22Rv1 (cell line): ENCODE measurements around the gene XRN1.
"Not testable (repeated sequence)": the region's sequence is repeated elsewhere in the genome, so short reads cannot be mapped to it uniquely, and the experiment has no call there.

Source experiments
- H3K27ac ChIP-seq: fragments of 450-650 bp; 2 replicates; pipeline ENCODE4 v1.5.1; 2017
- CTCF ChIP-seq: fragments of 450-650 bp; IDR thresholded peaks from 2 replicates; pipeline ENCODE4 v1.5.1; 2017; ENCODE audit warnings: mild to moderate bottlenecking
- ZFX ChIP-seq: fragments of 450-650 bp; IDR thresholded peaks from 2 replicates; pipeline ENCODE4 v1.6.1; 2017; ENCODE audit warnings: antibody characterized with exemption, borderline replicate concordance

The XRN1 gene

GRCh38 chr3:142433110-142433509 is 14.7 kb downstream of the XRN1 start:
- no peak for TF ChIP-seq CTCF
- no peak for TF ChIP-seq ZFX
- no peak overlapping the region for H3K27ac ChIP-seq

GRCh38 chr3:142429582-142429981 is 18.3 kb downstream of the XRN1 start:
- TF ChIP-seq ZFX (no peak), CTCF (no peak)

GRCh38 chr3:142424754-142425153 is 23.1 kb downstream of the XRN1 start:
- TF ChIP-seq CTCF (no peak), ZFX (no peak)
- no peak overlapping the region for H3K27ac ChIP-seq

More at GRCh38 chr3:142429582-142429981, 18.3 kb downstream of the XRN1 start:
- no peak overlapping the region for H3K27ac ChIP-seq

GRCh38 chr3:142418926-142419592 is 28.8 kb downstream of the XRN1 start:
- TF ChIP-seq CTCF (no peak), ZFX (no peak)

GRCh38 chr3:142417302-142417701 is 30.5 kb downstream of the XRN1 start:
- no peak overlapping the region for H3K27ac ChIP-seq
- TF ChIP-seq CTCF (no peak), ZFX (no peak)

More at GRCh38 chr3:142418926-142419592, 28.8 kb downstream of the XRN1 start:
- no peak overlapping the region for H3K27ac ChIP-seq

GRCh38 chr3:142400537-142400936 is 47.3 kb downstream of the XRN1 start:
- H3K27ac ChIP-seq, result not testable (repeated sequence)

- TF ChIP-seq ZFX, result no peak
- TF ChIP-seq CTCF, result no peak
Measured at GRCh38 chr3:142394921-142395622, 52.8 kb downstream of the XRN1 start.

More at GRCh38 chr3:142394921-142395622, 52.8 kb downstream of the XRN1 start:
- H3K27ac ChIP-seq, result no peak overlapping the region
